GDM1 (cell line): Measurements from ENCODE around the gene ZNF892.
"Not testable (repeated sequence)": the region's sequence is repeated elsewhere in the genome, so short reads cannot be mapped to it uniquely, and the experiment has no call there.

Source experiments
- DNase-seq: peaks from one replicate; lab custom pipeline; 2025; lab: John Stamatoyannopoulos, UW

The ZNF892 gene

GRCh38 chr2:95207111-95207961, at the start of gene ZNF892:
Gene ZNF892, plus strand, starts transcription at chr2:95207521. Its CDS starts 295 bp downstream, at chr2:95207816.
- DNase-seq = peak; percentile 62

DNA sequence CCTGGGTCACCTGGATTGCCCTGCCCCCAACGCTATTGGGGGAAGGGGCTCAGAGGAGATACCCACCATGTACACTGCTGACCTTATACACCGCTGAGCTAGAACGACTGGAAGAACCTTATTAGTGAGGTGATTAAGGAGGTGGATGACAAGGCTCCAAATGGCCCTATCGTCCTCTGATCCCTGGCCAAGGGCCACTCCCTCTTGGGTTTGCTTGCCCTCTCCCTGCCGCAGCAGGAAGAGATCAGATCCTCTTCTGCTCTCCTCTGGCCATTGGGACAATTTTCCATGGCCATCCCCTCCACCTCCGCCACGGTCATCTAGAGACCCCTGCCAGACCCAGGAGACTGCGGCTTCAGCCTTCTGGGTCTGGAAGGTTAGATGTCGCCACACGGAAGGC, 48.9 kb upstream of the ZNF892 start:
- DNase-seq = no peak

- peak; percentile 1 for DNase-seq
These were observed 48.3 kb upstream of the ZNF892 start for GRCh38 chr2:95158891-95159619.

- DNase-seq = peak; percentile 42
These were observed 47.5 kb upstream of the ZNF892 start, which contains the start of gene ZNF514 for GRCh38 chr2:95159690-95160449. Gene ZNF514, minus strand, starts transcription at chr2:95159848. Its CDS starts 6,595 bp downstream, at chr2:95153253.

GRCh38 chr2:95165030-95165370, 42.3 kb upstream of the ZNF892 start:
- no peak for DNase-seq

GRCh38 chr2:95165371-95166064, 41.8 kb upstream of the ZNF892 start, which contains the start of gene ZNF2:
Gene ZNF2, plus strand, starts transcription at chr2:95165809. Its CDS starts 10,418 bp downstream, at chr2:95176227.
- peak; percentile 89 for DNase-seq

DNA sequence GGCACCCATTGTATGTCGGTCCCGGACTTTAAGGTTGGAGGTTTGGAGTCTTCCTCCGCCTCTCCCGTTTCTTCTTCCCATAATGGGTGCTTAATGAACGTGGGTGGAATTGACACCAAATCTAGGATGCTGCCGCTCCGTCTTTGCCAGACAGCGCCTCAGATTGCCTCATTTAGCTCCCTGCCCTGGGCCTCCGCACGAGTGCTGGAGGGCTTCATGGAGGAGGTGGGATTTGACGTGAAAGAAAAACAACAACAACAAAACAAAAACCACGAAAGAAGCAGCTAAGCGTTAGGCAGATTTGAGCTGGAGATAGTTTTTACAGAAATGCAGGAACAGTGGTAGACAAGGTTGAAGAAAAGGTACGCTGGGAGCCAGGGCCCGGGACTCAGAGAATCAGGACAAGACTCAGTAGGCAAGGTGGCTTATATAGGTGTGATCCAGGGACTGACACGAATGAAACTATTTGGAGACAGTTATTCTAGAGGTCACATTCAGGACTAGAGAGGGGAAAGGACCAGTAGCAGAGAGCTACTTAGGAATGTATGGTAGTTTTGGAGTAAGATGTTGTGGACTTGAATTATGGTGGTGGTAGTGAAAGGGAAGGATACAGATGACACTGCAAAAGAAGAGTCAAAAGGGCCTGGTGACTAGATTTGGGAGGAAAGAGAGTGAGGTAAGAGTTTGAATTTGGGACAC, 41.1 kb upstream of the ZNF892 start:
- no peak for DNase-seq

DNA sequence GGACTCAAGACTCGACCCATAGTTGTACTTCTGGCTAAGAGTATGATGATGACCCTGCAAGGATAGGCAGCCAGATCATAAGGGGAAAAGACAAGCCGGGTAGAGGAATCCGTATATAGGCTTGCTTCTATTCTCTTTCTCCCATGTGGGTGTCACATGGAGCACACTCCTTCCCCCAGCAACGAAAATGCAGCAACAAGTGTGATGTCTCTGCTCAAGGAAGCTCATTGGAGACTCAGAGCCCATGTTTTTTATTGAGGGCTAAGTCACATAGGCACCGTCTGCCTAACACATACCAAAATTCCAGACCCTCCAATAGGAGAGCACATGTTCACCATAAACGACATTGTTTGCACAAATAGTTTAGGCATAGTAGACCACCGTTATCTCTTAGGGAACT, 35.4 kb upstream of the ZNF892 start:
- no peak for DNase-seq

- DNase-seq = no peak
These were observed 33.2 kb upstream of the ZNF892 start for GRCh38 chr2:95174031-95174542.

- no peak for DNase-seq
These were observed 27.9 kb upstream of the ZNF892 start for GRCh38 chr2:95179451-95179850.

GRCh38 chr2:95181774-95182173, 25.5 kb upstream of the ZNF892 start:
- DNase-seq = no peak

DNA sequence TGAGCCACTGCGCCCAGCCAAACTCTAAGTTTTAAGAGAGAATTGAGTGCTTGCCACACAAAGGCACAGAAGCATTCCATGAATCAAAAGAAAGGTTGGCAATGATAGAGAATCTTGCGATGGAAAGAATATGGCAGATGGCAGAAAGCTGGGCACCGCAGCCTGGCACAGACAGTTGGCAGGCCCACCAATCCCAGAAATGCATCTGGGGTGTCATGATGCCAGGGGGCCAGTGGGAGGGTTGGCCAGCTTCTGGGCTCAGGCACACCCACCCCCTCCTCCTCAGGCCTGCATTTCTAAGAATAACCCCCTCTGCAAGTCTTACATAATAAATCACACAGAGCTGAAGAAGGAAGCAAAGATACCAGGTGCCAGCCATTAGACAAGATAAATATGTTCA, 22.1 kb upstream of the ZNF892 start:
- DNase-seq = no peak

GRCh38 chr2:95185973-95186372, 21.3 kb upstream of the ZNF892 start:
- no peak for DNase-seq

- not testable (repeated sequence) for DNase-seq
These were observed 14.4 kb upstream of the ZNF892 start for GRCh38 chr2:95192956-95193355.

DNA sequence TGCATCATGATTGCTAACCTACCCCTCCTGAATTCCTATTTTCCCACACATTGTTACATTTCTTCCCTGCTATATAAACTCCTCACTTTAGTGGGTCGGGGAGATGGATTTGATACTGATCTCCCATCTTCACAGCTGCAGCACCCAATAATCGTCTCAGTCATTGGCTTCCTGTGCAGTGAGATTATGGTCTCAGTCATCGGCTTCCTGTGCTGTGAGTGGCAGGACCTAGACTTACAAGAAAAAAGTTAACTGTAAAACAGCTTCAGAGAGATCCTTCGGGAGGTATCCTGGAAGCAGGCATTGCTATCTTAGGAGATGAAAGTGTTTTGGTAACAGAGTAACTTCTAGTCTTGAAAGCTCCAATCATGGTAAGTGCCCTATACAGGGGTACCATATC, 3.4 kb upstream of the ZNF892 start:
- DNase-seq = no peak

GRCh38 chr2:95204396-95204795, 2.9 kb upstream of the ZNF892 start:
- DNase-seq = no peak

DNA sequence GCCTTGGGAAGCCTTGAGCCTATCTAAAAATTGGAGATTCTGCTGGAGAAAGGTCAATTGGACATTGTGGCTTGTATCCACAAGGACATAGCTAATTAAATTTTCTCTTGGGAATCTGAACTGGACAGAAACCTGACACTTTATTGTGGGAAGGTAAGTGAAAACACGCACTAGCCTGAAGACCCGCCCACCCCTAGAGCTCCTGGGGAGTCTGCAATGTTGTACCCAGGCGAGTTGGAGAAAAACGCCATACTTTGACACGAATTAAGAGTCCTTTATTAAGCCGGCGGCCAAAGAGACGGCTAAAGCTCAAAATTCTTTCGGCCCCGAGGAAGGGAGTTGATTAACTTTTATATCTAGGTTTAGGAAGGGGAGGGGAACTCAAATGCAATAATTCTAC, 1.2 kb upstream of the ZNF892 start:
- no peak for DNase-seq

DNA sequence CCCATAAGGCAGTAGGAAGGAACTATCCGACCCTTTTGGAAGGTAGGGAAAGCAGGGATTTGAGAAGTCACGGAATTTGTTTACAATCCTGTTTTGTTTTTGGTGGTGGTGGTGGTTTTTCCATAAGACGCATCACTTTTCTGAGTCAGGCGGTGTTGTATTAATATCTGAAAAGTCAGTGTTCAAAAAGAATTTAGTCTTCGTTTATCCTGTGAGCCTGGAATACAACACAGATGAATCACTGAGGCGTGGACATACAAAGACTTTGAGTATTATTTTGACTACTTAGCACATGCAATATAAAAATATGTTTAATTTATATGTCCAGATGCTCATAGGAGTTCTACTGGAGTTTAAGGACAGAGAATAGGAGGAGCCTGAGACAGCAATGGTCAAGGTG, 785 bp downstream of the ZNF892 start:
- DNase-seq = no peak

DNA sequence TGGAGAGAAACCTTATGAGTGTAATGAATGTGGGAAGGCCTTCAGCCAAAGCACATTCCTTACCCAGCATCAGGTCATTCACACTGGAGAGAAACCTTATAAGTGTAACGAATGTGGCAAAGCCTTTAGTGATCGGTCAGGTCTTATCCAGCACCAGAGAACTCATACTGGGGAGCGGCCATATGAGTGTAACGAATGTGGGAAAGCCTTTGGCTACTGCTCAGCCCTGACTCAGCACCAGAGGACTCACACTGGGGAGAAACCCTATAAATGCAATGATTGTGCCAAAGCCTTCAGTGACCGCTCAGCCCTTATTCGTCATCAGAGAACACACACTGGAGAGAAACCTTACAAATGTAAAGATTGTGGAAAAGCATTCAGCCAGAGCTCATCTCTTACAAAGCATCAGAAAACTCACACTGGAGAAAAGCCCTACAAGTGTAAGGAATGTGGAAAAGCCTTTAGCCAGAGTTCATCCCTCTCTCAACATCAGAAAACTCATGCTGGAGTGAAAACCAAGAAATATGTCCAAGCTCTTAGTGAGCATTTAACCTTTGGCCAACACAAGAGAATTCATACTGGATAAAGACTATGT, 7.8 kb downstream of the ZNF892 start:
- no peak for DNase-seq

- DNase-seq = no peak
These were observed 13.1 kb downstream of the ZNF892 start for GRCh38 chr2:95220449-95220848.

- DNase-seq = no peak
These were observed 18.3 kb downstream of the ZNF892 start for GRCh38 chr2:95225658-95226057.
